NOMO-1 treated with dmso at 0.1 percent for 144 hours (cell line): ENCODE data around the gene RNF183.
"Not testable (repeated sequence)": the region's sequence is repeated elsewhere in the genome, so short reads cannot be mapped to it uniquely, and the experiment has no call there.

Experiments used
- DNase-seq: peaks from one replicate; lab custom pipeline; 2025; ENCODE audit not compliant: unreplicated experiment; lab: John Stamatoyannopoulos, UW

The RNF183 gene

GRCh38 chr9:113275157-113276131, 27.7 kb downstream of the RNF183 start, which contains the start of the genes CDC26 and PRPF4:
Gene CDC26 (minus strand): TSS chr9:113275572. CDS start chr9:113272507, 3,065 bp downstream.
Gene PRPF4 (plus strand): TSS chr9:113275658. CDS start chr9:113275744, 86 bp downstream.
- DNase-seq, result peak; percentile 98

GRCh38 chr9:113274474-113275156, 28.6 kb downstream of the RNF183 start:
- peak; percentile 19 for DNase-seq

DNA sequence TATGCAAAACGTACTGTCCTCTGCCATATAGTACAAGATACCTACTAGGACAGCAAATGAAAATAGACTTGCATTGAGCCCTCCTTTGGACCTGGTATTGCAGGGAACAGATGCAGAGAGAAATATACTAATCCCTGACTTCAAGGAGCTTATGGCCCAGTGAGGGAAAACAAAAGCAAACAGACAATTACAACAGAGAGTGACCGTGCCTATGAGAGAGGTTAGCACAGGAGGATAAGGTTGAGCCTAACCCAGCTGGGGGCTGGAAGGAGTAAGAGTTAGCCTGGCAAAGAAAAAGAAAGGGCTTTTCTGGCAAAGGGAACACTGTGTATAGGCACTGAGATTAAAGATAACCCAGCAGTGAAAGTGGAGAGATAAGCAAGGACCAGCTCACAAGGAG, 33.3 kb downstream of the RNF183 start:
- DNase-seq, result no peak

GRCh38 chr9:113269355-113269754, 33.8 kb downstream of the RNF183 start:
- DNase-seq, result no peak

GRCh38 chr9:113267911-113268566, 35.1 kb downstream of the RNF183 start:
- no peak for DNase-seq

- no peak for DNase-seq
These were observed 37.0 kb downstream of the RNF183 start for GRCh38 chr9:113266174-113266573.

DNA sequence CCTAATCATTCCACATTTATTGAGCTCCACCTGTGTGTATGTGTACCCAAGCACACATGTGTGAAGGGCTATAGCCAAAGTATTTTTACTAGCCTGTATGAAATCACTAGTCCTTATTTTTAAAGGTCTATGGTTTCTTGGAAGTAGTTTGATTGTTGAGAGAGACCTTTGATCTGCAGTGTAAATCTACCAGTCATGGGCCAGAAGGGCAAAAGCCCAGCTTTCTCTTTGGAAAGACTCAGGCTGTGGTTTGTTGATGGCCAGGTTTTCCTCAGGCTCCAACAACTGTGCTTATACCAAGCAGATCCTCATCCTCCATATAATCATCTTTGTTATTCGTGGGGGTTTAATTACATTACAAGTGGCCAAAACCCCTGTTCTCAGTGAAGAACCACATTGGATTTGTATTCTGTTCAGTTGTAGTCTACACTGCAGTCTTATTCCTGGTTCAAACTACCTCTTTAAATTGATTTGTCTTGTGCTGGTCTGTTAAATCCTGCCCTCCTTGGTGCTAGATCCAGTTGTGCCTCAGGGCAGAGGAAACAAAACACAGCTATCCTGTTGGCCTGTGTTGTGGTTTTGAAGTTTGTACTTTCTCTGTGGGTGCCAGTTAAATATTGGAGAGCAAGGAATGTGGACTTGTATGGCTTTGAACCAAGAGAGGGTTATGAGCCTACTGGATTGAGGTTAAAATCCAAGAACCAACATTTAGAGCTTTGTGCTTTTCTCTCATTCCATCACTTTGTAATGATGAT, 41.1 kb downstream of the RNF183 start:
- no peak for DNase-seq

DNA sequence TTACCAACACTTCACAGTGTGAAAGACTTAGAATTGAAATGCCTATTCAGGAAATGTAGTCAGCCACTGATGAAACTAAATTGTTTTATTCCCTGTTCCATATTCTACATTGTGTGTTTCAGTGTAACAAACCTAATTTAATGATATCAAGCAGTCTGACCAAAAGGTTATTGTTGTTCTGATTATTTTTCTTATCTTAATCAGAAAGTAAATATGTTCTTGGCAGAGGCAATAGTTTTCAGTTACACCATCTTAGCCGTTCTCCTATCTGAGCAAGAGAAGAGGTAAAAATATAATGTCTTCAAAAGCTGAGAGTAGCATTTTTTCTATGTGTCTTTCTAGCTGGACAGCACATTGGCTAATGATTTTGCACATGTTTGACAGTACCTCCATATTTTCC, 44.9 kb downstream of the RNF183 start:
- DNase-seq, result no peak

GRCh38 chr9:113257863-113258262, 45.3 kb downstream of the RNF183 start:
- no peak for DNase-seq

GRCh38 chr9:113255438-113255837, 47.7 kb downstream of the RNF183 start:
- DNase-seq, result peak; percentile 67

DNA sequence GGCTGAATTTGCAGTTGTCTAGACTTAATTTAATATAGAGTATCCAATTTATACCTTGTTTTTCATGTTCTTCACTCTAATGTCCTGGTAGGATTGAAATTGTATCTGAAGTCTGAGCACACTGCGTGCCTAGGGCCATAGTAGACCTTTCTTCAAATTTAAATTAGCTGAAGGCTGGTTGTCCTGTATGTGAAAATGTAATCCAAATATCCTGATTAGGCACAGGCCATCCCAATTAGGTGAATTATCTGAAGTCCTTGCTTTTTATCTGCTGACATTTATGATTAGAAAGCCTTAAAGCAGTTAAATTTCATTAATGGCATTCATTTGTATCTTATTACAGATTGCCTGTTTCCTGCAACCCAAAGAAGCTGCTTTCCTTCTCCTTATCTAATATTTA, 48.2 kb downstream of the RNF183 start:
- no peak for DNase-seq

DNA sequence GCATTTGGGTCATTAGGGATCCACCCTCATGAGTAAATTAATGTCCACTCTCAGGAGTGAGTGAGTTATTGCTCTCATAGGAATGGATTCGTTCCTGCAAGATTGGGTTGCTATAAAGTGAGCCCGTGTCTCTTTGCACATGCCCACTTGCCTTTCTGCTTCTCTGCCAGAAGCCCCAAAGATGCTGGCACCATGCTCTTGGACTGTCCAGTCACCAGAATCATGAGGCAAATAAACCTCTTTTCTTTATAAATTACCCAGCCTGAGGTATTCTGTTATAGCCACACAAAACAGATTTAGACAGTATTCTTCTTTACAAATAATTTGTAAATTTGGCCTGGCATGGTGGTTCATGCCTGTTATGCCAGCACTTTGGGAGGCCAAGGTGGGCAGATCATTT, 52.4 kb downstream of the RNF183 start:
- DNase-seq, result no peak

DNA sequence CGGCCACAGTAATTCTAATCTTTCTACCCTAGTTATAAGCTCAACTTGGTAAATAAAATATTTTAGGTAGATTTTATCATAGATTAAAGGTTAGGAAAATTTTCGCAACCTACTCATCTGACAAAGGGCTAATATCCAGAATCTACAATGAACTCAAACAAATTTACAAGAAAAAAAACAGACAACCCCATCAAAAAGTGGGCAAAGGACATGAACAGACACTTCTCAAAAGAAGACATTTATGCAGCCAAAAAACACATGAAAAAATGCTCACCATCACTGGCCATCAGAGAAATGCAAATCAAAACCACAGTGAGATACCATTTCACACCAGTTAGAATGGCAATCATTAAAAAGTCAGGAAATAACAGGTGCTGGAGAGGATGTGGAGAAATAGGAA, 53.5 kb downstream of the RNF183 start:
- DNase-seq, result not testable (repeated sequence)

- DNase-seq, result no peak
These were observed 55.5 kb downstream of the RNF183 start for GRCh38 chr9:113247640-113248039.
